HG02571 (cell line): Measurements from ENCODE around the gene EDIL3.
"Not testable (repeated sequence)": the region's sequence is repeated elsewhere in the genome, so short reads cannot be mapped to it uniquely, and the experiment has no call there.

ENCODE experiments used
- ATAC-seq: cut with Tn5 transposase; IDR thresholded peaks from one replicate; pipeline ENCODE4 v1.9.1; 2021; ENCODE audit warnings: mild to moderate bottlenecking, moderate library complexity; ENCODE audit not compliant: unreplicated experiment

The EDIL3 gene

GRCh38 chr5:84197538-84197937 lies 187.1 kb downstream of the EDIL3 start:
- ATAC-seq = no peak

DNA sequence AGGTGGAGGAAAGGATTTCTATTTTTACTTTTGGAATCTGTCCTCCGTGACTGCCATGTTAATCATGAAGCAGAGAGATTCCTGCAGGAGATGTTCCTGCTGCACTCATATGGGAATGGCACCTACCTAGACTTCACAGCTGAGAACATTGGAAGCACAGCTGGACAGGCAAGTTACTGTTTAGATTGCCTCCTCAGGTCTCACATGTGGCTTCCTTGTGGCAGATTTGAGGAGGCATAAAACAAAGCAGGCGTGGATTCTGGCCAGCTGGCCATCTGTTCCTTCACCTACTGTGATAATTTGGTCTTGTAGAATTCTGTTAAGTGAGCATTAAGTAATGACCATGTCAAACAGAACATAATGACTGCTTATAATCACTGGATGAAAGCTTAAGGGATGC lies 193.4 kb downstream of the EDIL3 start:
- ATAC-seq = no peak

DNA sequence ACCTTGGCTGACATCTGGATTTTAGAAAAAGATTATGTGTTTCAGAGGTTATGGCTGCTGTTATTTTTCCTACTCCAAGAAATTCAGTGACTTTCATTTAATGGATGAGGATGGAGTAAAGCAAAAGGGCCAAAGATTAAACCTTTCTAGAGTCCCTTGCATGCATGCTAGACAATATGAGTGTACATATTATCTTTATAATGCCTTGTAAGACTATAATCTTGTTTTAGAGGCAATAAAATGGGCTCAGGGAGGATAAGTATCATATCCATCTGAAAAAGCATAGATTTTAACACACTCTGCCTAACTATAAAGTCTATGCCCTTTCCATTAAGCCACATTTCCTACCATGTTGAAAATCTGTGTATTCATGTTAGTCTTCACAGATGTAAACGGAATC lies 199.8 kb downstream of the EDIL3 start:
- ATAC-seq = no peak

- ATAC-seq = no peak
These were observed 203.6 kb downstream of the EDIL3 start for GRCh38 chr5:84181093-84181492.

GRCh38 chr5:84168841-84169240 lies 215.8 kb downstream of the EDIL3 start:
- ATAC-seq = no peak

- ATAC-seq = no peak
These were observed 221.0 kb downstream of the EDIL3 start for GRCh38 chr5:84163671-84164070.

GRCh38 chr5:84162695-84163094 lies 222.0 kb downstream of the EDIL3 start:
- ATAC-seq = no peak

GRCh38 chr5:84160650-84161049 lies 224.0 kb downstream of the EDIL3 start:
- not testable (repeated sequence) for ATAC-seq

DNA sequence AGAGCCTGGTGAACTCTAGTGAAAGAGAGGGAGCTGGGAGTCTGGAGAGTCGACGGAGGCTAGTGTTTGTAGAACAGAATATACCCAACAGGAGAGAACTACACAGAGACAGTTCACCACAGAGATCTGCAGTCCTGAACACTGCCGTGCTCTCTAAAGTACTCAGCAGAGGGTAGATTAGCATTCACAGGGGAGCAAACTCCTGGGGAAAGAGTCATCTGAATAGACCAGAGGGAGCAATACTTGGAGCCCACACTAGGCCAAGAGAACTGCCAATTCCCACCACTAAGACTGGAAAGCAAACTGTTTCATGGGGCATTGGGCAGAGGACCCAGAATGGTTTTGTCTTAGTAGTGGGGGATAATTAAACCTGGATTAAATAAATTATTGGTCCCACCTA lies 235.6 kb downstream of the EDIL3 start:
- no peak for ATAC-seq

DNA sequence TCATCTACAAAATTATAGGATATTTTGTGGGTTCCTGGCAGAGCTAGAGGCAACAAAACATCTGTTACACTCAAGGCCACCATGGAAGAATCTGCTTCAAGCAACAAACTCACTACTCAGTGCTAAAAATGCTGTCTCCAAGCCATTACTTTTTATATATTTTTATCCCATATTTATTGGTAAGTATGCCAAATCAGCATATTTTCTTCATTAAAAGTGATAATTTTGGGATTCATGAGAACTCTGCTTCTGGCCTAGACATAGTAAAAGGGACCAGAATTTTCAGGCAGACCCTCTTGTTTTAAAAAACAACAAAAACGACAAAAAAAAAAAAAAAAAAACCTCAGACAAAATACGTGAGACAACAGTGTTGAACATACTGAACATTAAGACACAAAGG lies 236.0 kb downstream of the EDIL3 start:
- no peak for ATAC-seq

- ATAC-seq = no peak
These were observed 247.1 kb downstream of the EDIL3 start for GRCh38 chr5:84137541-84137940.

- no peak for ATAC-seq
These were observed 253.3 kb downstream of the EDIL3 start for GRCh38 chr5:84131372-84131771.

GRCh38 chr5:84130006-84130580 lies 254.6 kb downstream of the EDIL3 start:
- no peak for ATAC-seq

DNA sequence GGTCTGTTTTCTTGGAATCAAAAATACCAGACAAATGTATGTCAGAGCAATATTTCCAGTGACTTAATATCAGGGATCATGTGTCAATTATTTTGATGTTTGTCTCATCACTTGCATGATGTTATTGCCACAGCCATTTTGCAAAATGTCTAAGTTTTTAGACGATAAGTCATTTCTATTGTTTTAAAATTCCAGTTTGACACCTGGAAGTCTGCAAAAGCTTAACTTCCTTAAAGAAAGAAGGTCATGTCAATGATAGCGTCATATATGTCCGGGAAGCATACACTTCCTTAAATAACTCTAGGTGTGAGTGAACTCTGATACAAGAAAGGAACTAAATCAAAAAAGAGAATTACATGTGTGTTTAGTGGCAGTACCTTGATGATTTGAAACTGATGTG lies 259.5 kb downstream of the EDIL3 start:
- ATAC-seq = no peak

DNA sequence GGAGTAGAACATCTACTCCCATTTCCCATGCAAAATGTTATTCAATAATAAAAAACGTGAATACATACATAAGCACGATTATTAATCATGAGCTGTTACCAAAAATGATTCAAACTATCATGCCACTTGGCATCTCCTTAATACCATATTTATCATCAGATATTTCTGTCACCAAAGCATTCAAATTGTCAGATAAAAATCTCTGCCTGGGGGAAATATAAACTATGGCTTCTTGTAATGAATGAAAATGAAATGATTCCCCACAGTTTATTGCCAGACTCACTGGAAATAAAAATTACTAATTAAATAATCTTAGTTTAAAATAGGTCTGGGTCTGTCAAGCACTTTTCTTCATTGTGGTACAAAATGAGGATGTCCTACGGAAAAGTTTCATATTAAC lies 265.4 kb downstream of the EDIL3 start:
- no peak for ATAC-seq

GRCh38 chr5:84118551-84118950 lies 266.1 kb downstream of the EDIL3 start:
- no peak for ATAC-seq

DNA sequence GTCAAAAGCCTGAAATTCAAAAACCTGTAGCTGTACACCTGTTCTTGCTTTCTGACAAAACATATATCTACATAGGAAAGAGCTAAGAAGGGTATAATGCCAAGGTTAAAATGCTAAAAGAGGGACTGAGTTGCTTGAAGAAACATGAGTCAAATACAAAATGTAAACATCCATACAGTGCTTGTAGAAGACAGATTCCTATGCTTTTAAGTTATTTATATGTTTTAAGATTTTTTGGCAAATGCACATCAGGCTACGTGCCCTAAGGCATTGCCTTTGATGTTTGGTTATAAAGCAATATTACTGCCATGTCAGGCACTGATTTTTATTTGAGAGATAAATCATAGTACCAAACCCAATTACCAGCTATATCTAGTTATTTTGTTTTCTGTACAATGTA lies 269.0 kb downstream of the EDIL3 start:
- ATAC-seq = no peak

DNA sequence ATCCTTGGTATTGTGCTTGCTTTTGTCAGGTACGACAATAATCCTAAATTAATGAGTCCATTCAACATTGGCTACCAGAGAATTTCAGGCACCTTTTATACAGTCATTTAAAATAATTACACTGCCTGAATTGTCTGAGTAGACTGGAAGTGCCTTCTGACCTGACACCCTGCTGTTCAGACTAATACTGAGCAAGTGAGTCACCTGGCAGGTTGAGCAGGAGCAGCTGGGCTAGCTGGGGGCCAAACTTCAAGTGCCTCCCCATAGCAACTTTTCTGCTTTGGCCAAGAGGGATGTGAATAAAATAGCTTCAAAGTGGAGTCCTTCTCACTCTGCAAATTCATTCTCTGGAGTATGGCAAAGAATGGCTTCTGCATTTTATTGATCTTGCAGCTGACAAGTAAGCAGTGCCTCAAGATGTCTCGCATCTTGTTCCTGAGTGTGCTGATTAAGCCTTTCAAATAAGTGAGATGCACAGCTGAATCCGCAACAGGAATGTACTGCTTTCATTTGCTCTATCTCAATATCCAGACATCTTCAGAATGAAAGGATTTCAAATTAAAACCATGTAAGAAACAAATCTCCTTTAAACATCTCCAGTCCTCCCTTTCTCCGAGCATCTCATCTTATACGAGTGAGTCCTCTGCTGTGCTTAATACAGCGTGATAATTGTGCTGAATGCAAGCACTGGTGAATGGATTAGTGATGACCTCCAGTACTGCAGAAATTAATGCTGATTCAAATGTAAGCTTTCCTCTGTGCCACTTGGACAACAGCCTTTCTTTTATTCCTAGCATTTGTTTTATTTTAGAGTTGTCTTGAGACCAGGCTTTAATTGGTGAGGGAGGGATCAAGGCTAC lies 271.2 kb downstream of the EDIL3 start:
- ATAC-seq = no peak

GRCh38 chr5:84092738-84093137 lies 291.9 kb downstream of the EDIL3 start:
- no peak for ATAC-seq

DNA sequence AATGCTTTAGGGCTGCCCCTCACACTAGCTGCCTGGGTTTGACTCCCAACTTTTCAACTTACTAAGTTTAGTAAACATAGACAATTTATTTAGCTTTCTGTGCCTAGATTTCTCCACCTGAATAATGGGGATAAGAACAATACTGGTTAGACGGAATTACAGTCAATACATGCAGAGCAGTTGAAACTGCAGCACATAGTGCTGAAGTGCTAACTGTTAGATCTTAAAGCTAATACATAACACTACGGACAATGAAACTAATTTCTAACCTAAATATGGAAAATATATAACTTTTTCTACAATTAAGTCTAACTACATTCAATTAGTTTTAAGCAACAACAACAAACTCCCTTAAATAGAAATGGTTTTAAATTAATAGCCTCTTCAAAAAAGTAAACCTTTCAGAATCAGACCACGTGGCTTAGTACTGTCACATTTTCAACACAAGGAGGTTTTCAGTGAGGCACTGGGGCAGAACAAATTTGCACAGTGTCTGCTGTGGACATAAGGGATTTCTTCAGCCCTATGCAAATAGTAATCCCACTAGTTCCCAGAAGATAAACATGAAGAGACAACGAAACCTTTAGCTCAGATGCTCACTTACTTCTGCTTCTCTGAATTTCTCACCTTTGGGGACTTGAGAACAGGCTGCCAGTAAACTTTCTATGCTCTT lies 293.4 kb downstream of the EDIL3 start:
- ATAC-seq = no peak

GRCh38 chr5:84088996-84089395 lies 295.7 kb downstream of the EDIL3 start:
- ATAC-seq = no peak

GRCh38 chr5:84086511-84086910 lies 298.2 kb downstream of the EDIL3 start:
- ATAC-seq = no peak
